GM18870 (cell line): ENCODE results near the gene HHAT.
"Not testable (repeated sequence)": the region's sequence is repeated elsewhere in the genome, so short reads cannot be mapped to it uniquely, and the experiment has no call there.

Source experiments
- ATAC-seq: cut with Tn5 transposase; IDR thresholded peaks from one replicate; pipeline ENCODE4 v1.9.1; 2021; ENCODE audit warnings: moderate library complexity; ENCODE audit not compliant: unreplicated experiment

Gene HHAT

DNA sequence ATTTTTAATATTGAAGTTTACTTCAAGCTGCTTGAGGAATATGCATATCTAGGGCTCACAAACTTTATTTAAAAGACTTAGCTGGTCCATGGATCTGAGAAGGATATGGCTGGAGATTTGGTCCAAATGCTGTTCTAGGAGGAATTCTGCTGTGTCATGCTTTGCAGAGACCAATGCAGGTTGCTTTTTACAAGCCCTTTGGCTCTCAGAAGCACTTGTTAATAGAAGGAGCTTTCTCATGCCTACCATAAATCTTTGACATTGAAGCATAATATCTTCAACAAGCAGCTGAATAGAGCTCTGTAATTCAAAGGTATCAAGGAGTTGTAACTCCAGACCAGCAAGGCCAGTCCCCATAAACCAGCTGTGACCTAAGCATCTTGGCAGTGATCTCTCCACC, 299.1 kb downstream of the HHAT start:
- ATAC-seq, result no peak

DNA sequence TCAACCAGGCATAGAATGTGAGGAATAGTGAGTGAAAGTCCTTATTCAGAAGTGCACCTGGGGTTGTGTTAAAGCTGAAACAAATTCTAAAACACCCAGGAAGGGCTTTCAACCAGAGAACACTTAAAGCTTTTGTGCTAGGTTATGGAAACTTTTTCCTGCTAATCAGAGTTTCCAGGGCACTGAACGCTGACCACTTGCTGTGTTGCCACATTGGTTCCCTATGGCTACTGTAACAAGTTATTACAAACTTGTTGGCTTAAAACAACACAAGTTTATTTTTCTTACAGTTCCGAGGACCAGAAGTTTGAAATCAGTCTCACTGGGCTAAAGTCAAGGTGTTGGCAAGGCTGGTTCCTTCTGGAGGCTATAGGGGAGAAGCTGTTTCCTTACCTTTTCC, 300.6 kb downstream of the HHAT start:
- no peak for ATAC-seq

DNA sequence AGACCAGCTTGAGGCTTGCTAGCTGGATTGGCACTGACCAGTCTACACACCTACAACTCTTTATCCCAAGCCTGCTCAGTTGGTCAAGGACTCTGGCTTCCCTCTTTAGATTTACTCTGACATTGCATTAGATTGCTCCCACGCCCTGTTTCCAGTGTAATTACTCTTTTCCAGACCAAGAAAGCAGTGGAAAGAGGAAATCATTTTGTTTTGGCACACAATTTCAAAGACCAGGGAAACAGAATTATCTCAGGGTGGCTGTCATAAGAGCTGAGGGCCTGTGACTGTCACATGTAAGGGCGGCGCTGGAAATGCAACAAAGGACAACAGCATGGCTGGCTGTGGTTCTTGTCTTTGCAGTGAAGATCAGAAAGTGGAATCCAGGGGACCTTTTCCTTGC, 302.7 kb downstream of the HHAT start:
- ATAC-seq, result no peak

DNA sequence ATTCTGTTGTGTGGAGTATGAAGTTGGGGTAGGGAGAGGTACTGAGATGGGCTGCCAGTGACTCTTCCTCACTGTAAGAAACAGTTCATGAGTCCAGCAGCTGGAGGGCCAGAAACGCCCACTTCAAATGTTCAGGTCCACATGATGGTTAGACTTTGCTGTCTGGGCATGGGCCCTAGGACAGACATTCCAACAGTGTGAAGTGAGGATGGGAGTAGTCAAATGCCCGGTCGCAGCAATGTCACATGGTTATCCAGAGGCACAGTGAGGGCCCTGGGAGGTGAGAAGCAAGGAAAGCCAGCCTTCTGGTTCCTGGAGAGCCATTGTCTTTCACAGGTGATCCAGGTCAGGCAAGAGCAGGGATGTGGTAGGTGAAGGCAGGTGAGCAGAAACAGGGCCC, 304.4 kb downstream of the HHAT start:
- ATAC-seq, result no peak

DNA sequence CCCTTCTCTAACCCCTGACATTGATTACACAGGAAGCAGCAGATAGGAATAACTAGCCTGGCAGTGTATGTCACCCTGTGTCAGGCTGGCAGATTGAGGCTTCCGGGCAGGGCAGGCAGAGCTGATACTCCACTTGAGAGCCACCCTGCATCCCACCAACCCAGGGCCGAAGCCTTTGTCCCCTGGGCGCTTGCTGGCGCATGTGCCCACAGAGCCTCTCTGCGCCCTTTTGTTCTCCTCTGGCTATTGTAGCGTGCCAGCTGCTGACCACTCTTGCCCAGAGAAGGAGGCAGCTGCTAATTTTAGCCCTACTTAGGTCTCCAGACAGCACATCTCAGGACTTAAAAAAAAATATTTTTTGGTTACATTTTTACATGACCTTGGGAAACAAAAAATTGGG, 304.9 kb downstream of the HHAT start:
- no peak for ATAC-seq

DNA sequence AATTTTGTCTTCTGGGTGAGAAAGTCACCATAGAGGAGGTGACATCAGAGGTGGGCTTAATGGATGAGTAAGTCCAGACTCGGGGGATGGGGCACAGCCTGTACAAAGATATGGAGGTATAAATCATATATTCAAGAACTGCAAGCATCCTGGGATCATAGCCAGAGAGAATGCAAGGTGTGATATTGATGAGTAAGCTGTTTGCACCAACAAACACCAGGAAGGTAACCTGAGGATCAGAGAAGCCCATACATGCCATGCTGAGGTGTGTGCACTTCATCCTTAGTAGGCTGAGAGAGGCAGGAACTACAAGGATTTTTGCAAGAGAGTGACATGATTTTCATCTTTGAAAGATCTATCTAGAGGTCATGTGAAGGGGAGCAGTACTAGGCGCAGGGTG, 306.4 kb downstream of the HHAT start:
- ATAC-seq, result no peak

DNA sequence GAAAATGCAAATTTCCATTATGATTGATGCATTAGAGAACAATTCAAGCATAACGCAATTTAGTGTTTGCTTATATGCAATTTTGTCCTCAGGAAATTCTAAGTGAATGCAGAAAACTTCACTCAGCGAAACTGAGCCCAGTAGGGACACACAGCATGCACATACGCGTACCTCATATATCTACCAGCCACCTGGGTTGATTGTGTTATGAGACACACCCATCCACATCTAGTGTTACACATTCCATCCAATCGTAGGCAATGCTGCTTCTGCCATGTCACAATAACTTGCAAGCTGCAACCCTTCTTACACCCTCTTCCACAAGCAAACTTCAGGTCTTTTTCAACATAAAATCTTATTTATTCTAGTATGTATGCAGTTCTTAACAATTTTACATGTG, 312.9 kb downstream of the HHAT start:
- no peak for ATAC-seq

DNA sequence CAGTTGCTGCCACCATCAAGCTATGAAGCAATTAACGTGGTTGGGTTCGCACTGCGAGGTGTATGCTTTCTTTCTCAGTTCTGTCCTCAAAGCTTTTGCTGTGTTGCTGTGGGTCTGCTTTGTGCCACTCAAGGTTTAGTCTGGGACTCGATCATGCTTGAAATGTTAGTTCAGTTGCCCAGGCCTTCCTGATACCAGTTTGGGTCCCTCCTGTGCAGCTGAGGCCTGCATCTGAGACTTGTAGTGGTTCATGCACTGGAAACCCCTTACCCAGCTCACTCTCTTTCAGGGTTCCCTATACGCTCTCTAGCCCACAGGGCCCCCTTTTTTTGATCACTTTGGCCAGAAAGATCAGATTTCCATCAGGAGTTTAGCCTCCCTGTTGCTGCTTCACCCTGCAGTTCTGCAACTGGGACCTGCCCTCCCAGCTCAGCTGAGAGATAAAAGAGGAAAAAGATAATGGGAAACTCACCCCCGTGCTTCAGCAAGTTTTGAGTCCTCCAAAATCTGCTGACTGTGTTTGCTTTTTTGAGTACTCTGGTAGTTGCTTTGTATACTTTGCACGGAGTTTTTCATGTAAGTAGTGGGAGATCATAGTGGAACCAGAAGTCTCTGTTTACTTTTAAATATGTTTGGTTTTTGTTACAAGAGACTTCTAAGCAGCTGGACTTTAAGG, 317.0 kb downstream of the HHAT start:
- ATAC-seq, result no peak

DNA sequence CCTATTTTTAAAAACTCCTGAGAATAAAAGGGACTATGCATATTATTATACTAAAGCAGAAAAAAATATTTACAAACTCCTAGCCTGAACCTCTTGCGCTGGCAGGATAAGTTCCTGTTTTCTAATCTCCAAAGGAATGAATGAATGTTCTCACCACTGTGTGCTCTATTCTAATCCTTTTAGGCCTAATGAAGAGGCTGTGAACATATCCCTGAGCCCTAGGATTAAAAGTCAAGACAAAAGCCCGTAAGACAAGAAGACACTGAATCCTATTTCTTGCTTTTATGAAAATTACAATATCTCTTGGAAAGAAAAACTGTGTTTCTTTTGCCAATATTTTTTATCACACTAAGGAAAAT, 317.5 kb downstream of the HHAT start:
- ATAC-seq, result no peak

DNA sequence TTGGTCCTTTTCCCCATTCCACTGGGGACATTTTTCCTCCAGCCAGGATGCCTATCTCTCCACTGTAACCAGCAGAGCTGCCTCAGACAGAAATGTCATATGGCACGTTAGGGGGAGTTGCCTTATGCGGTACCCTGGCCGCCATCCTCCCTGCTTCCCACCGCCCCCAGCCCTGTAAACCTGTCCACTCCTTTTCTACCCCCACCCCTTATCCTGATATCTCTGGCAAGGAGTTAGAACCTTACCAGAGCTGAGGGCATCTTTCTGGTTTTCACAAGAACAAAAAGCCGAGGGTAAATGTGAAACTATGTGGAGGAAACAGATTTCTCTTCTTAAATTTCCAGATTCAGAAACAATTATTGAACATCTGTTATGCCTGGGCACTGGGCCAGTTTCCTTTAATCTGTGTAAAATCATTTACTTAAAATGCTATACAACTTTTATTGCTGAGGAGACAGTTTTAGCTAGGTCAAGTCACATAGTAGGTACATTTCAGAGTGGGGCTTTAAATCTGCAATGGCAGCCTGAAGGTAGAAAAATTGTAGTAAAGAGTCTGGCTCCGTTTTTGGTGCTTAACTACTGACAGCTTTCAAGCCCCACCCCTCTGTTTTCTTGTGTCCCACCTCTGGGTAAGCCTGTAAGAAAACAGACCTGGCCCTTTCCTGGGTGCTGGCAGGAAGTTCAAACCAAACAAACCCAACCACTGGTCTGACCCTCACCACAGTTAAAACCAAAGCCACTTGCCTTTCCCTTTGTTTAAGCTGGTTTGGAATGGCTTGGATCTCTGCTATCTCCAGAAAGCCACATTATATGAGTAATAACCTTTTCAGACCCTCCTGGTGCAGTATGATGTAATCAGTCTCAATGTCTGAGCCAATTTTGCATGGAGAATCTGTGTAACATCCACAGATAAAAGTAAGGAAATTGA, 319.0 kb downstream of the HHAT start:
- ATAC-seq, result no peak

DNA sequence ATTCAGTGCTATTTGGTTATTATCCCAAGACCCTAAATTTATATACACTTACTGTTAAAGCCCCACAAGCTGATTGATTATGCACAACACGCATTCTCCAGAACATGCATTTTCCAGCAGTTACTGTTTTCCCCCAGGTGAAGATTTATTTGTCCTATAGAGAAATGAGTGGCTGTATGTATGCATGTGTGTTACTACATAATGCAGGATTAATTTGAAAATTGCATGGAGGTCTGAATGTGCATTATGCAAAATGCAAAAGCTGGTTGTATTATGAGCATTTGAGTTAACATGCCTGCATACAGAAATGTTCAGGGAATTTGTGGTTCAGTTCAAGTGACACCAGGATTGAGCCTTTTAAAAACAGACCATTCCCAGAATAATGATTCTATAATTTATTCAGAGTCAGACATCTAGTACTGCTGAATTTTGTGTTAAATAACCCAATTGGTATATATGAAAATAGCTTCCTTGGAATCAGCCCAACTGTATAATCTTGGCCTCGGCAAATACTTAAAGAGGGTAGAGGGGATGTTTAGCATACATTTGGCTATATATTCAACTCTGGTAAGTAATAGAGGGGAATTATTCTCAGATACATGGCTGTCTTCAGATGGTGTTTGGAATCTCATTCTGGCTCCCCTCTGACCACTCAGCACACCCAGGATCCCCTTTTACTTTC, 320.0 kb downstream of the HHAT start:
- no peak for ATAC-seq

DNA sequence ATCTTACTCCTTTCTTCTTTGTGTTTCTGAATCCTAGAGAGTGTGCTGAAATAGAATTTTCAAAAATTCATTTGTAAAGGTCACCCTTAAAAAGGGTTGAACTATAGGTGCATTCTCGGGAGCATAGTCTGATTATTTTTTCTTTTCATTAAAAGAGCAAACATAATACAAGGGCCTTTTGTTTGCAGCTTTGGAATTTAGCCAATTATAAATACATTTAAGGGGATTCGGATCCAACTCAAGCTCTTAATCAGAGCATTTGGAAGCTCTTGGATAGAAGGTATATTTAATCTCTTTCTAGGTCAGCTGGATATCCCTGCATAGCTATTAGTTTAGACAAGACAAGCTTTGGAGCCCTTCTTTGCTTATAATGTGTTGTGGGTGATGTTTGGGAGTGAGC, 321.7 kb downstream of the HHAT start:
- ATAC-seq, result no peak

DNA sequence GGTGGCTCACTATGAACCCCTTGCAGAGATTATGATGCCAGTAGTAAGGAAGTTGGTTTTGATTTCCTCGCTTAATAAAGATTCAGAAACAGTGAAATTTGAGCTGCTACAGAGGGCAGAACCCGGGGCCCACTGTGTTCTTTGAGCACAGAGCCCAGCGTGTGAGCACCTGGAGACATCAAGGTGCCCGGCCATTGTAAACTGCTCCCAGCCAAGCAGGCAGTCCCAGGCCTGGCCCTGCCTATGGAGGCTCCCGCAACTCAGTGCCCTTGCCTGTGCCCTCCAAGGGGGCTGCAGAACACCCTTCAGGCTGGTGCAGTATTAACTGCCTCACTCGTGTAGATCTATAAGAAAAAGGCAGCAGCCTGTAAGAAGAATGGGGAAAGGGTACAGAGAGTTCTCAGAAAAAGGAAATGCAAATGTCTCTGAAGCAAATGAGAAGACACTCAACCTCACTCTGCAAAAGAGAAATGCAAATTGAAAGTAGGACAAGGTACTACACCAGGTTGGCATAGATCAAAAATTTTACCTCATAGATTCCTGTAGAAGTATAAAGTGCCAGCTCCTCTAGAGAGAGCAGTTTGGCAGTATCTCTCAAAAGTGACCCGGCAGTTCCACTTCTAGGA, 323.7 kb downstream of the HHAT start:
- no peak for ATAC-seq

DNA sequence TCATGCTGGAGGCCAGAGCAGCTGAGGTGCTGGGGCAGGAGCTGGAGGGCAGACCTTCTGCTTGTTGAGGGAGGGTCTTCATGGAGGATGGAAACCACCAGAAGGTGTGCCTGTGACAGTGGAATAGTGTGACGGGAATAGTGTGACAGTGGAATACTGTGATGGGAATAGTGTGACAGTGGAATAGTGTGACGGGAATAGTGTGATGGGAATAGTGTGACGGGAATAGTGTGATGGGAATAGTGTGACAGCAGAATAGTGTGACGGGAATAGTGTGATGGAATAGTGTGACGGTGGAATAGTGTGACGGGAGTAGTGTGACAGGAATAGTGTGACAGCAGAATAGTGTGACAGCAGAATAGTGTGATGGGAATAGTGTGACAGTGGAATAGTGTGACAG, 325.1 kb downstream of the HHAT start:
- ATAC-seq, result no peak

DNA sequence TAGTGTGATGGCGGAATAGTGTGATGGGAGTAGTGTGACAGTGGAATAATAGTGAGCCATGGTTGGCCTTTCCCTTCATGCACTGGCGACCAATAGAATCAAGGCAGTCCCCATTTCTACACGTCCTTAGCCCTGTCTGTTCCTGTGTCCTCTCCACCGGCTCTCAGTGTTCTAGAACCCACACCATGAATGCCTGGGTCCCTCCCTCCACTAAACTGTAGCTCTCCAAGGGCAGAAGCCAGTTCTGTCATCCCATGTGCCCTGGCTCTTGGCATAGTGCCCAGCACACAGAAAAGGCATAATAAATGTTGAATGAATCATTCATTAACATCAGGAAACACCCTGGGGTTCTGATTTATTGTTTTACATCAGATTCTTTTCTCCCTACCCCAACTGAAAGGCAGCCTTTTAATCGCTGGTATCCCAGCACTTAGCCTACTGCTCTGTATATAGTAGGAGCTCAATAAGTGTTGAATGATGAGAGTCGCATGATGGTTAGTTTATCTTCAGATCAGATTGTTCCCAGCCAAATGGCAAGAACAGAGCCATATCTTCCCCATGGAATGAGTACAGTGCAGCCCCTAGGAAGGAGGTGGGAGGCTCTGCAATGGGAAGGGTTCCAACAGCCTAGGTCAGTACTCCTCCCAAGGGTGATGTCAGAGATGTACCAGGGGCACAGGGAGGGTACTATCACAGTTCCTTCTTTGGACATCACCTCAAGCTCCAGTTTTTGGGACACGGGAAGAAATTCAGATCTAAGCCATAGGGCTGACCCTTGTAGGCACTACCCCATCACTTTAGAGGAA, 325.7 kb downstream of the HHAT start:
- no peak for ATAC-seq

DNA sequence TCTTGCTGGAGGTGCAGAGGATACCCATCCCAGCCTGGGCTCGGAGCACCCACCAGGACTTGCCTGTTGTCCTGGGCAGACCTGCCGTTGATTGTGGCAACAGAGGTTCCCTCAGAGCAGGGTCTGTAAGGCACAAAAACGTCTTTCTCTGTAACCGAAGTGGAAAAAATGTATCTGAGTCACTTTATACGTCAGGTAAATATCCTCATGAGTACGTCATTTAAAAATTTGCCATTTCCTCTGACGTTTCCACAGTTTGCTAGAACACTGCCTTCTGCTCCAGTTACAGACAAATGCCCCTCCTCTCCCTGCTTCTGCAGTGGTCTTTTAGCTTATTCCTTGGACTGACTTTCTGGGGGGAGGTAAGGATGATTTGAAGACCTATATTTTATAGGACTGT, 326.8 kb downstream of the HHAT start:
- ATAC-seq, result no peak

DNA sequence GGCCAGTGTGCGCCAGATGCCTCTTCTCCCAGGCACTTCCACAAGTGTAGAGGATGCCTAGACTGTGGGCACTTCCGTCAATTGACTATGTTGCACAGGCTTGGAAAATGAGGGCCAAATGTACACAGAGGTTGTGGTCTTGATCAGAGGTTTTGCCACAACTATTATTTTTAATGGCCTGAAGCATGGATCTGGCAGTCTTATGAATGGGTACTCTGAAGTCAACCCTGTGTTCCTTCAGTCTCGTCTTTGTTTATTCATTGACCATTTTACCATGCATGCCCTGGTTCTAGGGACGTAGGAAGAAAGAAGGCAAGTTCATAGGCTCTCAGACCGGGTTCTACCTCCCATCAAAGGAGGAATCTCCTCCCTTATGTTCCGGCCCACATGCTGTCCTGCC, 329.1 kb downstream of the HHAT start:
- ATAC-seq, result no peak

DNA sequence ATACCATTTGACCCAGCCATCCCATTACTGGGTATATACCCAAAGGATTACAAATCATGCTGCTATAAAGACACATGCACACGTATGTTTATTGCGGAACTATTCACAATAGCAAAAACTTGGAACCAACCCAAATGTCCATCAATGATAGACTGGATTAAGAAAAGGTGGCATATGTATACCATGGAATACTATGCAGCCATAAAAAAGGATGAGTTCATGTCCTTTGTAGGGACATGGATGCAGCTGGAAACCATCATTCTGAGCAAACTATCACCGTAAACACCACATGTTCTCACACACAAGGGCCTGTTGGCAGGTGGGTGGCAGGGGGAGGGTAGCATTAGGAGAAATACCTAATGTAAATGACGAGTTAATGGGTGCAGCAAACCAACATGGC, 332.8 kb downstream of the HHAT start:
- ATAC-seq, result not testable (repeated sequence)

DNA sequence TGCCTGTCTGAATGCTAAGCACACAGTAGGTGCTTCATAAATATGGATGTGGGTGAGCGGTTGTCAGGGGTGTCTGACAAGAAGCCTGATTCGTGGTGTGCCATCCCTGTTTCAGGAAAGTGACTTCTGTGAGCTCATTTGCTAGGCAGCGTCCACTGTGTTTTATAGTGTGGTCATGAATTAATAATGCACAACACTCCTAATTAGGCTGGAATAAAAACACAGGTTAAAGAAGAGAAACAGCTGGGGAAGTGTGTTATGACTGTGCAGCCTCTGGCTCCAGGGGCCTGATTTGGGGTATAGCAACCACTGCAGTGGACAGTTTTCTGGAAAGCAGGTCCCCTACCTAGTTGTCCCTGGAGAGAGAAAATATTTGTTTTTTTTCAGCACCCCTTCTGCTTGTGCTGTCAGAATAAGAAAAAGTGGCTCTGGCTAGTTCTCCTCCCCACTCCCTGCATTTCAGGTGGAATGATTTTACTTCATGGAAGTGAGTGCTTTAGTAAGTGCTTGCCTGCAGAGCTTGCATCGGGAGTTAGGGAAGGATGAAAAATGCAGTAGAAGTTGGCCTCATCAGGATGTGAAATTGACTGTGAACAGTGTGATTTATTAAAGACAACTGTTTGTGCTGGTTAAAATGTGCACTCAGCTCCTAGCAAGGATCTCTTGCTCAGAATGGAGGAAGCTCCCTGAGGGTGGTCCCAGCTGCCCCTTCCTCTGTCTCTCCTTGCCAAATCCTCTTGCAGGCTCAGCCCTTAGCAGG, 333.8 kb downstream of the HHAT start:
- no peak for ATAC-seq
